HG02798 (cell line): ENCODE data around the gene EXOC4.

Source experiments
- ATAC-seq: cut with Tn5 transposase; IDR thresholded peaks from one replicate; pipeline ENCODE4 v1.9.1; 2021; ENCODE audit warnings: mild to moderate bottlenecking; ENCODE audit not compliant: unreplicated experiment, poor library complexity

The EXOC4 gene

DNA sequence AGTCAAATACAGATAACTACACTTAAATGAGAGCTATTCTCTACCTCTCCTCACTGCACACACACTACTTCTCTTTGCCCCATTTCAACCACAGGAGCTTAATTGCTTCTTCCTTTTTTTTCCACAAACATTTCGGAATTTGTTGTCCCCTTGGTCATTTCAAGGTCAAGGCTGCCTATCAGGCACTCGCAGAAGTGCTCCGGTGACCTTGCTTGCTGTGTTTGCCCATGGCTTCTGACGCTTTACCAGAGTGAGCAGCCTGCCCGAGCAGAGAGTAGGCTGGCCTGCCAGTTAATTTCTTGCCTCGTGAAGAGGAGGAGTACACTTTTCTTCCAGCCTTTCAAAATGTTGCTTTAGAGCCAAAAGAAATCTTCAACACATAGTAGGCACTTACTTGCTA lies 577.2 kb downstream of the EXOC4 start:
- ATAC-seq: no peak

DNA sequence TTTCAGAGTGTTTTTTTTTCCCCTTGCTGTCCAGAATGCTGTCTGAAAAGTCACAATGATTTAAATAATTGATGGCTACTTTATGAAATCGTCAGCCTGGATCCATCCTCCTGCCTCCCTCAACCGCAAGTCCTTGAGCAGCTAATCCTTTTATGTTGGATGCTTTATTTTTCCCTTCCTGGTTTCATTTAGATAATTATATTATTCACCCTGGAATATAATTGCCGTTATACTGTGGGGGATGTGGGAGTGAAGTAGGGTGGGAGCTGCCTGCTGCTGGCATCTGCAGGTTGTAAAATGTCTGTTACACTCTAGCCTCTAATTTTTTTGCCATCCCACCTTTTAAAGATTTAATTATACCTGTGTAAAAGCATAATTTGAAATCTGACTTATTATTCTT lies 583.8 kb downstream of the EXOC4 start:
- ATAC-seq: no peak

DNA sequence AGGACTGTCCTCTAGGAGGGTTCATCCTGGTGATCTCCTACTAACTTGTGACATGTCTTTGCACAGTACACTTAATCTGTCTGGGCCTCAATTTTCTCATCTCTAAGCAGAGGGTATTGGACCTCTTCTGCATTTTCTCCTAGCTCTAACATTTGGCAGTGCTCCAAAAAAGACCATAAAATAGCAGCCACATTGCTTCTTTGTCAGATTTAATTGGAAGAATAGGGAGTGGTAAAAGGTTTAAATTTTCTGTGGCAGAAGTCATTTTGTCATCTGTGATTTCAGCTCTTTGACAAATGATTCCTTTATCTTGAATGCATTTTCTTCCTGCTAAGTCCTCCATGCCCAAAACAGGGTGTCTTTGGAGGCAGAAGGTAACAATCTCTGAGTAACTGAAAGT lies 584.3 kb downstream of the EXOC4 start:
- no peak for ATAC-seq

DNA sequence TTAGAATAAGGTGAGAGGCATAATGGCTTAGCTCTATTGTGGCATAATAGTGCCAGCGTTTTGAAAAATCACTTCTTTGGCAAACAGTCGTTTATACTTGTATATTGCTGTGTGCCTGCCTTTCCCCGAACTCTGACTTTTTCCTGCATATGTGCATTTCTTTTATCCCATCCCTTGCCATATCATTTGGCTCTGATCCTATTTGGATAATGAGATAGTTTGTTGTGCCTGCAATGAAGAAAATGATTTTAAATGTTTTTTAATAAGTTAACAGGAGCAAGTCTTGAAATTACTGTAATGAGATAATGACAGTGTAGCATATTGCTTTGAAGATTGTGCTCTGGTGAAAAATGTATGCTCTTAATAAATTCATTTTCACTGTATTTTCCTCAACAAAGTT lies 586.2 kb downstream of the EXOC4 start:
- no peak for ATAC-seq

DNA sequence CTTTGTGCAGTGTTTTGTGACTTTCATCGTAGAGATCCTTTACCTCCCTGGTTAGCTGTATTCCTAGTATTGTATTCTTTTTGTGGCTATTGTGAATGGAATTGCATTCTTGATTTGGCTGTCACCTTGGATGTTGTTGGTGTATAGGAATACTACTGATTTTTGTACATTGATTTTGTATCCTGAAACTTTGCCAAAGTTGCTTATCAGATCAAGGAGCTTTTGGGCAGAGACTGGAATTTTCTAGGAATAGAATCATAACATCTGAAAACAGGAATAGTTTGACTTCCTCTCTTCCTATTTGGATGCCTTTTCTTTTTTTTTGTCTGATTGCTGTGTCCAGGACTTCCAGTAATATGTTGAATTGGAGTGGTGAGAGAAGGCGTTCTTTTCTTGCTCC lies 590.5 kb downstream of the EXOC4 start:
- ATAC-seq: no peak

DNA sequence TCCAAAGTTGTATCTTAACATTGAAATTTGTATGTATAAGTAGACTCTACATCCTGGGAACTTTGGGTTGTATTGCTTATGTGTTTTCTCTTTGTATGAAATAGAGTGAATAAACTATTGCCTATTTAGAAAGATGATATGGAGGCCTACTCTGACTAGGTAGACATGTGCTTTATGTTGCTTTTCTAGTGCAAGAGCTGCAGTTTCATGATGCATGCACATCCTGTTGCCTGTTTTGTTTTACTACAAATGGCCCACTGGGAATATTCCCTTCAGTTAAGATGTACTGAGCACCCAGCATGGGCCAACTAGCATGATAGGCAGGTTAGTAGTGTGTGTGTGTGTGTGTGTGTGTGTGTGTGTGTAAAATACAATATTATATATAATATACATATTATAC lies 592.1 kb downstream of the EXOC4 start:
- ATAC-seq: no peak

DNA sequence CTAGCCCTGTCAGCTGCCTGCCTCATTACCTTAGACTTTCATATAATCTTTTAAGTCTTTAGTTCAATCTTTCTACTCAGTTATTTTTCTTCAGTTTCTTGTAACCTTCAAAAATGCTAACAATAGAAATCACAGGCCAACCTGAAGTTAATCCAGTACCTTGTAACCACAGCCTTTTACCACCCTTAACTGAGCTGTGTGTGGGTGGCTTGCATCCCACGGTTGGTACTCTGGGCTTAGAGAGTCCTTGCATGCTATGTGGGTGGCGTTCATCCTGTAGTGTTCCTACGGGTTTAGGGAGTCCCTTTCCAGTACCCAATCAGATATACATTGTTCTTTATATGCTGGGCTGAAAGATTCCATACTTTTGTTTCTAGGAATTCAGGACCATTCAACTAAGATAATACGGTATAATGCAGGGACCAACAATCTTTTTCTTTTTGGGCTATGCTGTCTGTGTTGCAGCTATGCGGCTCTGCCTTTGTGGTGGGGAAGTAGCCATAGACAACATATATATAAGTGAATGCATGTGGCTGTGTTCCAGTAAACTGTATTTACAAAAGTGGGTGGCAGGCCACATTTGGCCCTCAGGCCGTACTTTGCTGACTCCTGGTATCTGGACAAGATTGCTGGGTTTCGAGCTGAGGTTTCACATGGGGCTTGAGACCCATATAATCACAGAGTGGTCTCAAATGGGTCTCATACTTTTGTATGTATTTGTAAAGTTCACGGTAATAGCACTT lies 593.5 kb downstream of the EXOC4 start:
- ATAC-seq: no peak

DNA sequence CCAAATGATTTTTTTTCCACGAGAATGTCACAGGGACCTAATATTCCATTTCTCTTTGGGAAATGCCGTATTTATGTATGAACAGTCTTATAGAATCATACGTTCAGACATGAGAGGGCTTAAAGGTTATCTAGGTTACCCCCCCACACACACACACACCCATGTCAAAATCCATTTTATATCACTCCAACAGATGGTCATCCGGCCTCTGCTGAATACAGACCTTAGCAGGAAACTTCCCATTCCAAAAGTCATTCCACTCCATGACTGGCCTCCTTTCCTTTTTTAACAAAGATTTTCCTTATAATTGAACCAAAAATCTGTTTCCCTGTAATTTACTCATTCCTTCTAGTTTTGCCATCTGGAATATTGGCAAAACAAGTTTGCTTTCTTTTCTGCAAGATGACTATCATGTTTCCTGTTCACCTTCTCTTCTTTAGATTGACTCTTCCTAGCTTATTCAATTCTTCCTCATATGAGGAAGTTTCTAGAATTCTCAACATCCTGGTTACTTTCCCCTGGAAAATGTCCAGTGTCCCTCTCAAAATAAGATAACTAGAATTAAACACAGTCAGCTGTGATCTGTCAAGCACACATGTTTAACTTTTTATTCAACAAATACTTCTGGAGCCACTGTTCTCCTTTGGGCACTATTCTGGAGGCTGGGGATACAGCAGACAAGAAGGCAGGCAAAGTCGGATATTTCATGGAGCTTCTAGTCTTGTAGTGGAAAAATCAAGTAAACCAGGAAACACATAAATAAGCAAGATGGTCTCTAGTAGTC lies 597.8 kb downstream of the EXOC4 start:
- ATAC-seq: no peak

DNA sequence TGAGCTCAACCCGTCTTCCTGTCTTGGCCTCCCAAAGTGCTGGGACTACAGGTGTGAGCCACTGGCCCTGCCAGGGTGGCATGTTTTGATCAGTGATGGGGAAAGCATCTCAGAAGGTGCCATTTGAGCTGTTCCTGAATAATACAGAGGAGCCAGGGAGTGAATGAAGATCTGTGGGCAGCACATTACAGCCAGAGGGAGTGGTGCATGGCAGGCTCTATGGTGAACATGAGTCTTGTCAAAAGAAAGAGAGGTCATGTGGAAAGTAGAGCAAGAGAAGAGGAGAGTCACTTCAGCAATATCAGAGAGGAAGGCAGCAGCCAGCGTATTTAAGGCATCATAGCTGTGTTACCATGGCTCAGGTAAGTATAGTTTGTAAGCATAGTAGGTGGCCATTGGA lies 598.5 kb downstream of the EXOC4 start:
- ATAC-seq: no peak

DNA sequence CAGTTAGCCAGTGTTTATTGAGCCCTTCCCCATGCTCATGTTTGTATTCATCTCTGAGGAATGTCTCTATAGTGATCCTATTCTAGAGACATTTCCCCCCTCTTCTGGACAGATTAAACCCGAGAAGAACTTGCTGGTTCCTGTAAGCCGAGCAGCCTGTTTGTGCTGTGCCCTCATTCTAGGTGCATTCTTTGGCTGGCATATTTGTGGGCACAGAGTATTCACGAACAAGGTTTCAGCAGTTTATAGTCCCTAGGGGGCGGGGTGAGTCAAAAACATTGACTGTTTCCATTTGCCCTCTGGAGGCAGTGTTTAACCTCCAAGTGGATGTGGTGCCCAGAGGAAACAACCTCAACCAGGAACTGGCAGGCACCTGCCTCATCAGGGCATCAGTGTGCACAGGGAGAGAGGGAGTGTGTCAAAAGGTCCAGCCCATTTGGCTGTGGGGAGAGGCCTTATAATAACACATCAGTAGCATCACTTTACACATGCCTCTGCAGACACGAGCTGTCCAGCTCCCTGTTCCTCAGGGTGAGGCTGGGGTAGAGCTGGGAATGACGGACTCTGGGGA lies 600.9 kb downstream of the EXOC4 start:
- ATAC-seq: peak; percentile 81

DNA sequence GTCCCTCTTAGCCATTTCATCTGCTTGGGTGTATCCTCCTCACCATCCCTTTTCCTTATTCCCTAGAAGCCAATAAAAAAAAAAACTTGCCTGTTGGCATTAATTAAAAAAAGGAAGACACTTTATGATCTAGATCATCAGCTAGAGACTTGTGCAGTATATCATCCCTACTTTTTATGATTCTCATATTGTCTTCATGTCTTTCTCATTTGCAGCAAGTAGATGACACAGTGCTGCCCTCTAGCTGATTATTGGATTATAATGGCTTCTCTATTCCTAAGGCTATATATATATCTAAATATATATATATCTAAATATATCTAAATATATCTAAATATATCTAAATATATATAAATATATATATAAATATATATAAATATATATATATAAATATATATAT lies 601.9 kb downstream of the EXOC4 start:
- ATAC-seq: no peak

DNA sequence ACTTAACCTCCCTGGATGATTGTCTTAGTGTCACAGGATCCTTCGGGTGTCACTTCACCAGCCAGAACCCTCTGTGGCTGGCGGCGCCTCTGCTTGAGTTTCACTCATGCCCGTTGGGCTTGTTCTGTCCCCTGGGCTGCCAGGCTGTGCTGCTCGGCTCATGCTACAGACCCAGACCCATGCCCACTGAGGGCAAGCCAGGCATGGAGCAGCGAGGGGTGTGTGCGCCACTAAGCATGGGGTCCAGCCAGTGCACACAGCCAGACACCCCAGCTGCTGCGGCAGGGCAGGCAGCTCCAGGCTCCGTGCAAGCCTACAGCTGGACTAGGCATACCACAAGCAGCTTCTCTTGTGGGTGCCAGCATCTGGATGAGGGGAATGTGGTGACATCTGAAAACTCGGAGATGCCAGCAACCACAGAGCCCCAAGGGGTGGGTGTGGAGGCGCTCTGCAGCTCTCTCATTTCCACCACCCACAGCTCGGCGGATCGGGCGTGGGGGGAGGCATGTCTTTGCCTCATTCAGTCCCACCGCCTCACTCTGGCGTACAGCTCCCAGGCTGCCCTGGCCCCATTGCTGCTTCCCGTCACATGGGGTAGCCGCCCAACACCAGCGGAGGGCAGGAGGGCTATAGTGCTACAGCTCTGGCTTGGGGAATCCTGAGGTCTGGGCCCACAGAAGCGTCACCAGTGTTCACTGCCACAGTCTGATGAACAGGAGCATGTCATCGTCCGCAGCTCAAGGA lies 604.7 kb downstream of the EXOC4 start:
- no peak for ATAC-seq

DNA sequence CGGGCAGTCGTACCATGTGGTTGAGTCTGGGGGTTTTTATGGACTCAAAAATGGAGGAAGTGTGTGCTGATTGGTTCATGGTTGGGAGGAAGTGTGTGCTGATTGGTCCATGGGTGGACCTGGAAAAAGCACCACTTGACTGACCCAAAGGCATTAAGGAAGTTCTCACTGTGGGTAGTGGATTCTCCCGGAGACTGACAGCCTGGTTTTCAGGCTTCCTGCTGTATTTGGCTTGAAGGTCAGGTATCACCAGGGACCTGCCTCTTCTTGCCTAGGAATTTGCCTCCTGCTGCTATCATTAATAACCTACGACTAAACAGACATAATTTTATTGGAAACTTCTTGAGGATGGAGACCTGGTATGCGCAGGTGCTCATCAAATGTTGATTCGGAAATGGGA lies 605.4 kb downstream of the EXOC4 start:
- ATAC-seq: no peak

DNA sequence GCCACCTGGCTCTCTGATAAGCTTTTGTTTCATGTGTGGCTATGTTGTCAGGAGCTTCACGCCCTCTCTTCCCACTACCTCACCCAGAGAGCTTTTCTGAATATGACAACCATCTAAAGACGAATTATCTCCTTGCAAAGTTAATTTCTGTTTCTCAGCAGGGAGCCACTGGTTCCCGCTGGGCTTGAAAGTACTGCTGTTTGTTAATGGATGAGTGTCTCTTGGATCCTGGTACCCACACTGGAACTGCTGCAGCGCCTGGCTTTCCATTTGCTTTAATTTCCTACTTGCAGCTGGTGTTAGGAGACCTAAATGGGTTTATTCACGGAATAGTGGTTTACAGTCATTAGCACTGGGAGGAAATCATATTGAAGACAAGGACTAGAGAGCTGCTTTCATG lies 606.4 kb downstream of the EXOC4 start:
- no peak for ATAC-seq

DNA sequence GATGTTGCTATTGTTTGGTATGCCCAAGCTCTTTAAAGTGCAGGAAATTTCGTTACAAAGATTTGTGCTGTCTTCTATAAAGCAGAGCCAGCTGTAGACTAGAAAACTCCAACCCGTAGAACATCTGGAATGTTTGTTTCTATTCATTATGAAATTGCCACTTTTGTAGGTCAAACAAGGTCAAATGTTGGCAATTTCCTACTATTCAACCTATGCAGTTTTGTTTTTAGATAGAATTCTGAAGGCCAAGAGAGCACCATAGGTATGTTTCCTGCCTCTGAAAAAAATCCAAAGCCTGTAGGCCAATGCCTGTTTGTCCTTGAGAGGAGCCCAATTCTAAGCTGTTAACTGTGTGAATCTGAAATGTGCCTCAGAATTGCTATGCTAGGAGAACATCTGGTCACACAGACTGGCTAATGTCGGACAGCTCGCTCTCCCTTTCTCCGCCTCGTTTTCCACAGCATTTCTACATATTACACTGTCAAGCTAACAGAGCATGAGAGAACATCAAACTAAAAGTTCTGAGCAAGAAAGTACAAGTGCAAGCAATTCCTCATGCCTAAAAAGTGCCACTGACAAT lies 607.1 kb downstream of the EXOC4 start:
- ATAC-seq: no peak

DNA sequence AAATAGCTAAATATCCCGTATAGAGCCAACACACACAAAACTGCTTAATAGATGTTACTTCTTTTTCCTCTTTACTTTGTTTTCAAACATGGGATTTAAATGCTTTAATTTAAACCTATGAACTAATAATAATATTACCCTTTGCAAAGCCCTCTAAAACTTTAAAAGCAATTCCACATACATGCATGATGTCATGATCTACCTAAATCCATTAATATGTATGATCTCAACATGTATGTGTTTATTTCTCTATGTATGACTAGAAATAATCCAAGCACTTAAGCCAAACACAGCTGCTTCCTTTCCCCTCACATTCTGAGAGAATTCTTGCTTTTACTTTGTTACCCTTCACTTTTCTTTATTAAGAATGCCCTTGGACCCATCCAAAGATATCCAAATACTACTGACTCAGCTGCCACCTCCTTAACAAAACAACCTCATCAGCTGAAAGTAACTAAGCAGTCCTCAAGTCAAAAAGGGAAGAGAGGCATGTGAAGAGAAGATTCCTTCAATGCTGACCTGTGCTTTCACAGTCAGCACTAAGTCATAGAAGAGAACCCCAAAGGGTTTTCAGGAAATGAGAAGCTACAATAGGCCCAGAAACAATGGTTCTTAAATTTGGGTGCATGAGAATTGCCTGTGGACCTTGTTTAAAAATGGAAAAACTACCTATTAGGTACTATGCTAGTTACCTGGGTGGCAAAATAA lies 607.9 kb downstream of the EXOC4 start:
- ATAC-seq: no peak

DNA sequence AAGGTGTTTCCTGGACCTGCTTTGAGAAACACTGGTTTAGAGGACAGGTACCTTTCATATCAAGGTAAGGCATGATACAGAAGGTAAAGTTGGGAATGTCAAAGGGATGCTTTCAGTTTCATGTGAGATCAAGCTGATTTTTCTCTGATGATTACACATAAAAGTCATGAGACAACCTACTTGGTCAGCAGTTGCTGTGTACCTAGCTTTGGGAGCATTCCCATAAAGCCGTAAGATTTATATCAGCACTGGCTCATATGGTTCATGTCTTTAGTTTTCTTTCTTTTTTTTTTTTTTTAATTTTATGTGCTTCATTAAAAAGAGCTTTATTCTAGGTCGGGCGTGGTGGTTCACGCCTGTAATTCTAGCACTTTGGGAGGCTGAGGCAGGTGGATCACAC lies 609.0 kb downstream of the EXOC4 start:
- ATAC-seq: no peak

DNA sequence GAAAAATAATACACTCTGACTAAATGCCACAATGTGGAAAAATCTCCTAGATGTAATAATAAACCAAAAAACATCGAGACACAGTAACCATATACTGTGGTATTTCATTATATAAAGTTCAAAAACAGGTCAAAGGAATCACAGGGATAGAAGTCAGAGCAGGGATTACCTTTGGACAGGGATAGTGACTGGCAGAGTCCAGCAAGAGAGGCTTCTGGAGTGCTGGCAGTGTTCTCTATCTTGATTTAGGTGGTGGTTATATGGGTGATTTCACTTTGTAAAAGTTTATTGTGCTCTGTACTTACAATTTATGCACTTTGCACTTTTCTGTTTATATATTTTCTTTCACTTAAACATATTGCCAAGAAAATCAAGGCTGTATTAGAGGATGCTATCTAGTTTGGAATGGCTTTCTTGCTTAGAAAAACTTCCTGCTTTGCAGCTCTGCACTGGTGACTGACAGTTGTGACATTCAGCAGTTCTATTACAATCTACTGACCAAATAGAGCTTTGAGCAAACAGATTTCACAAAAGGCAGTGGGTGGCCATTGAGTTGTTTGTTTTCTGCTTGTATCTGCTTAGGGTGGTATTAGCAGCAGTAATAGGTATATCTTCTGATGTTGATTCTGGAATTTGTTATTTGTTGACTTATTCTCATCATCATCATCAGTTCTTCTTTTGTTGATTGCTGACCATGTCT lies 610.6 kb downstream of the EXOC4 start:
- no peak for ATAC-seq

DNA sequence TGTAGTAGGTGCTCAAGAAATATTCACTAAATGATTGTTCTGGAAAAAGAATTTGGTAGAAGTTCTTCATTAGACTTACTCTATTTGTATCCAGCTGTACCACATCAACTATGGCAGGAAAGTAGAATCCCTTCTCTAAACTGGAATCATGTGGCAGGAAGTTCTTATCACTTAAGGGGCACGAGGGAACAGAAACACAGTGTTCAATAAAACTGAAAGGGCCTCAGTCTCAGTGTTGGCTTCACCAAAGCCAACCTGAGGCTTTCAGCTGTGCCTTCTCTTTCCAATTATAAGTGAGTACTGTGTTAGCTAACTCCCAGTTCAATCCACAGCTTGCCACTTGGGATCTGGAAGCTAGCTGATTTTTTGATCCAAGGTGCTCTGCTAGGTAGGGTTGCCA lies 616.7 kb downstream of the EXOC4 start:
- no peak for ATAC-seq
